HG03342 (cell line): Measurements from ENCODE around the gene ALDH1L1.

Experiments used
- ATAC-seq: cut with Tn5 transposase; IDR thresholded peaks from one replicate; pipeline ENCODE4 v1.9.1; 2021; ENCODE audit warnings: mild to moderate bottlenecking, moderate library complexity; ENCODE audit not compliant: unreplicated experiment

ALDH1L1 gene

DNA sequence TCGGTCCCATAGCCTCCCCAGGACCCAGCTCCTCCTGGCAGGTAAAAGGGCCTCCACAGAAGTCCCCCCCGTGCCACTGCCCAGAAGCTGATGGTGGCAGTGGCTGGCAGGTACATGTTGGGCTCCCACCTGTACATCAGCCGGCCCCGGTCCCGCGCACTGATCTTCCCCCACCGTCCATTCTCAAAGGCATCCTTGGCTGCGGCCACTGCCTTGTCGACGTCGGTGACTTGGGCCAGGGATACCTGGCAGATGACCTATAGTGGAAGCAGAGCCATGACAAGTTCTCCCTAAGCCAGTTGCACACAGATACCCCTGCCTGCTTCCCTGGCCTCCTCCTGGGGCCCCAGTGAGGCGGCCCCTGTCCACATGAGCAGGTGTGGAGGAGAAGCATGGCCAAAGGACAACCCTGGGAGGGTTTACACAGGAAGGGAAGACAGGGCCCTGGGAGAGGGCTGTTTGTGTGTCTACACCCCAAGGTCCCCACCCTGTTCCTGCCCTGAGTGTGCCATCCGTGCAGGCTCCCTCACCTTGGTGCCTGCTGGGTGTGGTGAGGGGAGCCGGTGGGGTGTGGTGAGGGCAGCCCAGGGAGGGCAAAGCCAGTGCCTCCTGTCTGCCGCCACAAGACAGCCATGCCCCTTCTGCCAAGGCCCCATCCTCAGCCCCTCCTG lies 44.8 kb downstream of the ALDH1L1 start:
- ATAC-seq: no peak

DNA sequence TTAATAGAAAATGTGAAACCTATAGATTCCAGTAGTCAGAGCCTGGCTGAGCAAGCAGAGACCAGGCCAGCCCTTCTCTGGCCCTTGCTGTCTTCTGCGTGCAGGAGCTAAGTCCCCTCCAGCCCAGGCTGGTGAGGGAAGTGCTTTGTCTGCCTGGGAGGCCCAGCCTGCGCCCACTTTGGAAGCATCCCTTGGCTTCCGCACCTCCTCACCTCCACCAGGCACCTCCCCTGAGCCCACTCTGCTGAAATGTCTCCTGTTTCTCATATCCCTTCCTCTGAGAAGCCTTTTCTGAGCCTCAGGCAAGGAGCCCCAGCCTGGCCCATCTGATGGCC lies 45.3 kb downstream of the ALDH1L1 start:
- no peak for ATAC-seq

GRCh38 chr3:126134219-126134975 lies 46.0 kb downstream of the ALDH1L1 start:
- ATAC-seq: no peak

GRCh38 chr3:126133606-126134005 lies 46.8 kb downstream of the ALDH1L1 start:
- no peak for ATAC-seq

- no peak for ATAC-seq
Measured at GRCh38 chr3:126132751-126133511, 47.5 kb downstream of the ALDH1L1 start.

DNA sequence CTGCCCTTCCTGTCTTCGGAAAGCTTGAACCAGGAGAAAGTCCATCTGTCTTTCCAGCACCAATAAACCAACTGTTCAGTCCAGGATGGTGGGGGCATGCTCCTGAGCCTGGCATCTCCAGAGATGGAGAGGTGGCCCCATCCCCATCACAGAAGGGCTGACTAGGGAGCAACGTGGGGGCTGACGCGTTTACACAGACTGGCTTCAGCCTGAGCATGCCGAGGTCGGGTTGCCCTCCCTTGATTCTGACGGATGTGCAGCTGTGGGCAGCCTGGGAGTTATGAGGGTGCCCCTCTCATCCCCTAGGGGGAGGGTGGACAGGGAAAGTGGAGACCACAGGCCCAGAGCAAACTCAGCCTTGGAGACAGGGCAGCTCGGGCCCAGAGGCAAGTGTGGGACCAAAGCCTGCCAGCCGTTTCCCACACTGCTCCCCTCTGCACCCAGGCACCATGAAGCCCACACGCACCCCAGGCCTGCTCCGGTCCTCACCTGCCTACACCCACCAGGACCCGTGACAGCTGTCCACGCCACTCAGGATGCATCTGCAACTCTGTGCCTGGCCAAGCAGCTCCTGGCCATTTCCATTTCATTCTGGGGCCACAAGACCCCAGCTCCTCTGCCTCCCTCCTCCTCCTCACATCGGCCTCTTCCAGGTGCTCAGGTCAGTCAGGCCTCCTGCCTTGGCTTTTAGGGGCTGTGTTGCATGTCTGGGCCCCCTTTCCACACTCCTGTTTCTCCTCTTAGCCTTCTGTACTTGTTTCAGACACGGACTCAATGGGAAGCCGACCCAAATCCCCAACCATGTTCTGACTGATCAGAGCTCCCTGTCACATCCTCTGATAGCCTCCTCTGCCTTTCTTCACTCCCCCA lies 48.3 kb downstream of the ALDH1L1 start:
- ATAC-seq: no peak

GRCh38 chr3:126130981-126131745 lies 49.2 kb downstream of the ALDH1L1 start:
- ATAC-seq: no peak

GRCh38 chr3:126130081-126130855 lies 50.1 kb downstream of the ALDH1L1 start:
- ATAC-seq: no peak

DNA sequence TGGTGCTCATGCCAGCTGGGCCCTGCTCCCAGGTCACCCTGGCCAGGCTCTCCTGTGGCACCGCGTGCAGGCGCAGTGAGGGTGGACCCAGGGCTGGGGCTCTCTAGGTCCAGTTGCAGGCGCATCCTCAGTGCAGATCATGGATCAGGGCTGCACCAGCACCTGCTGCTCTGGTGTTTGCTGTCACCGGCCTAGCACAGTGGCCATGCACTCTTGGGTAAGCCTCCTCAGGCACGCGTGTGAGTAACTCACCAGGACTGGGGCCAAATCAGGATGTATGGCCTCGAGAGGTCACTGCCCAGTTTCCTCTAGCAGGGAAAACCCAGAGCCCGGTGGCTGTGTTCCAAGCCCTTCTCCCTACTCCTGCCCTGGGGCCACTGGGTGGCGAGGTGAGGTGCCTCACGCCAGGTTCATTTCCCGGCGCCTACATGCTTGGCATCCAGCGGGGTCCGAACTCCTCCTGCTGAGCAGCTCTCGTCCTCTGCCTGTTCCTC lies 50.9 kb downstream of the ALDH1L1 start:
- ATAC-seq: no peak

DNA sequence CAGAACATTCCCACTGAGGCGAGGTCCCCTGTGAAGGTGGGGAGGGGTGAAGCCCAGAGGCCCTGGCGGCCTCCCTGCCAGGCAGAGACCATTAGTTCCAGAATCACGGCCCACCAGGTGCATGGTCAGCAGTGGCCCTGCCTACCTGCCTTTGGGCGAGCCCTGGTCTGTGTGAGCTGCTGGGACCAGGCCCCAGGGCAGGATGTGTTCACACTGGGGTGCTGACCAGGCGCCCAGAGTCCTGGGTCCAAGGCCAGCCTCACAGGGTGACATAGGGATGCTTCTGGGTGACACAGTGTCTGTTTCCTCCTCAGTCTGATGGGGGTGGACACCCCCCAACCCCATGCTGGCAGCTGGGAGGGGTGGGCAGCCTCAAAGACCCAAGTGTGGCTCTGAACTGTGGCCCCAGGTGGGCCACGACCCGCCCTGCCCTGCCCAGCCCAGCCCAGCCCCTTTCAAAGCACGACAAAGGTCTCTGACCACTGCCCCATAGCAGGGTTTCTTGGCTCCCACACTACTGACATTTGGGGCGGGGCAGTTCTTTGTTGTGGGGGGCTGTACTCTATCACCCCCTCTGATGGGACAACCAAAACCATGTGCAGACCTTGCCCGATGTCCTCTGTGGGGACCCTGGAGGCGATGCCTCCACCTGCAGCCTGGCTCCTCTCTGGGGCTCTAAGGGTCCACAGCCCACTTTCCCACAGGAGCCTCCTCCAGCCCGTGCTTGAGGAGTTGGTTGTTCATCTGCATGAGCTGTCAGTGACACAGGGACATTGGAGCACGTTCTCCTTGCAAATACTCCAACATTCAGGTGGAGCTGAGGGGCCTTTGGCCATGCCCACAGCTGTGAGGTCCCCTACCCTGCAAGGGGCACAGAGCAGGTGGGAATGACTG lies 51.6 kb downstream of the ALDH1L1 start:
- ATAC-seq: no peak

GRCh38 chr3:126127904-126128303 lies 52.5 kb downstream of the ALDH1L1 start:
- no peak for ATAC-seq

DNA sequence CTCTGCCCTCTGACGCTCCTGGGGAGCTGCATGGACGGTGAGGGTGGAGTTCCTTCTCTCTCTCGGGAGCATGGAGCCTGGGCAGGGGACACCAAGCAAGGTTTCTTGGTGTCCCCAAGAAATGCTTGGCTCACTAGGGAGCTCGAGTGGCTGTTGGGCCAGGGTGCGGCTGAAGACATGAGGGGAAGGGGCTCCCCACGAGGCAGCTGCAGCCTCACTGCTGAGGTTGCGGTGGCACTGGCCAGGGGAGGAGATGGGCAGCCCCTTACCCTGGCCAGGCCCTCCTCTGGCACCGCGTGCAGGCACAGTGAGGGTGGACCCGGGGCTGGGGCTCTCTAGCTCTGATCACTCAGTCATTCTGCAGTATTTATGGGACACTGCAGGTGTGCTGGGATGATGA lies 52.9 kb downstream of the ALDH1L1 start:
- ATAC-seq: no peak

DNA sequence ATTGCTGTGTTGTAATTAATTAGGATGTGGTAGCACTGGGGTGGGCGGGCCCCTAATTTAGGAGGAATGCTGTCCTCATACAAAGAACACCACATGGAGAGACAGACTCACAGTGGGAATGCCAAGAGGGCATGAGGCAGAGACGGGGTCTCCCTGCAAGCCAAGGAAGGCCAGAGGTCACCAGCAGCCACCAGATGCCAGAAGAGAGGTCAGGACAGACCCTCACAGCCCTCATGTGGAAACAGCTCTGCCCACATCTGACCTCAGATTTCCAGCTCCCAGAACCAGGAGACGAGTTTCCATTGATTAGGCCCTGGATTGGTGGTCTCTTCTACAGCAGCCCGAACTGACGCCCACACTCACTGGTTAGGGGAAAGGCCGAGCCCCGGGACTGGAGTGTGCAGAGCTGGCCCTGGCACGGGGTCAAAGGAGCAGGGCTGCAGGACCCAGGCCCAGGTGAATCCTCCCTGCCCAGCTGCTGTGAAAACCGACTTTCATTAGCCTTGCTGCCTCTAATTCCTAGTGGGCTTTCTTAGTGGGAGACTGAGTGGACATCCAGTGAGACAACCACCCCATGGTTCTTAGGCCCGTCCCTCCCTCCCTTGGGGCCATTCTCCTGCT lies 53.5 kb downstream of the ALDH1L1 start:
- no peak for ATAC-seq

DNA sequence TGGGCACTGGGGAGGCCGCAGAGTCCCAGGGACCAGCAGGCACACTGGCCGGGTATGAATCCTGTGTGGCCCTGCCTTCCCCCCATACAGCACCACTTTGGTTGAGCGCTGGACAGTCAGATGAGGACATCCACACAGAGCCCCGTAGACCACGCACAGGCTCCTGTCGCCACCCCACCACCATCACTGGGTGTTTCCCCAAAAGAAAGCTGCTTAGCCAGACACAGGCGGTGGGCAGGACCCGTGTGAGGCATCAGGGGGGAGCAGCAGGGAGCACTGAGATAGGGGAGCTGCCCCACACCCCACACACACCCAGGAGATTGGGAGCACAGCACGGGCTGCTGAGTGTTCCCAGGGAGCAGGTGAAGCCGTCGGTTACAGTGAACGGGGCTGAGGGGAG lies 54.1 kb downstream of the ALDH1L1 start:
- no peak for ATAC-seq

DNA sequence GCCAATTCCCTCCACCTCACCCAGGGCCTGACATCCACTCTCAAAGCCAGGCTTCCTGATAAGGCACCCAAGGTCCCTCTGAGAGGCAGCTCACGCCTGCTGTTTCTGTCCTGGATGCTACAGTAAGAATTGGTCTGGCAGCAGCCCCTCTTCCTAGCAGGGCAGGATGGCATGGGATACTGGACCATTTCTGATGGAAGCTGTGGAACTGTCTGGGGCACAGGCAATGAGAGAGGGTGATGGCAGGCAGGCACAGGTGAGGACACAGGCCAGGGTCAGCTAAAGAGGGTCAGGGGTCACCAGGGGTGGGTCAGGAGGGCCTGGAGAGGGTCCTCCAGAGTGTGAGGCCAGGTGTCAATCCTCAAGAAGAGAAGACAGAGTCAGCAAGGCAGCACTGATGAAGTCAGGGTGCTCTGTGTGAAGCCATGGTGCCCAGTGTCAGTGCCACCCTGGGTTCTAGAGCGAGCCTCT lies 54.6 kb downstream of the ALDH1L1 start:
- no peak for ATAC-seq

- ATAC-seq: no peak
Measured at GRCh38 chr3:126125341-126125740, 55.0 kb downstream of the ALDH1L1 start.

GRCh38 chr3:126124896-126125295 lies 55.5 kb downstream of the ALDH1L1 start:
- ATAC-seq: no peak
